ENCODE measurements around the gene RNF214. TPM values are rescaled to one million over a fixed set of nuclear protein-coding genes. Genes with fewer than 3 reads are reported as not detected.

RNF214 gene
- total RNA-seq, 1 experiment from 2014 or later, result 7.4 TPM

DNA sequence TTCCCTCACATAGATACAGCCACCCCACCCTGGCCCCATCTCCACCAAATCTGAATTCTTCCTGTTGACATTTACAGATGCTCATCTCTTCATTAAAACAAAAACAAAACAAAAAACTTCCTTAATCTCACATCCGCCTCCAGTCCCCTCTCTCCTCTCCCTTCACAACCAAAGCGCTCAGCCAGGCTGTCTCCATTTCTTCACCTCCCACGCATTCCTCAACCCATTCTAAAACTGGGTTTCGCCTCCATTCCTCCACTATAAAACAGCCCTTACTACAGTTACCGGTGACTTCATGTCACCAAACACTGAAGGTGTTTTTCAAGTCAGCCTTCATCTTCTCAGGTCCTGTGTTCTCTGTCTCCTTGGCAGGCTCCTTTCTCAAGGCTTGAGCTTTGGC lies 68.3 kb downstream of the RNF214 start:
- Histone ChIP-seq H3K9me3 (ENCODE audit: low read length) (no peaks in the 10 kb centered on the region), H3K27me3 (ENCODE audit: low read length) (no peaks in the 10 kb centered on the region), H3K36me3 (ENCODE audit: low read depth, low read length) (no peaks in the 10 kb centered on the region), H3K9me2 (replicated peaks; ENCODE audit: low read length) (no peaks in the 10 kb centered on the region), H4K20me1 (ENCODE audit: low read length) (no peaks in the 10 kb centered on the region), H3K4me2 (ENCODE audit: low read length) (no peak overlapping the region), H3F3A (ENCODE audit: low read length, unreplicated experiment) (no peaks in the 10 kb centered on the region), H3K27ac (ENCODE audit: low read length) (no peak overlapping the region), H3K4me3 (ENCODE audit: low read length) (no peak overlapping the region), H3K9ac (ENCODE audit: low read length) (no peak overlapping the region), H3K79me2 (ENCODE audit: low read length) (no peaks in the 10 kb centered on the region), H2AFZ (ENCODE audit: low read length) (no peak overlapping the region), H3K4me1 (ENCODE audit: insufficient read depth, low read length) (no peaks in the 10 kb centered on the region)
- no peak for DNase-seq
- TF ChIP-seq, protein P1, sequence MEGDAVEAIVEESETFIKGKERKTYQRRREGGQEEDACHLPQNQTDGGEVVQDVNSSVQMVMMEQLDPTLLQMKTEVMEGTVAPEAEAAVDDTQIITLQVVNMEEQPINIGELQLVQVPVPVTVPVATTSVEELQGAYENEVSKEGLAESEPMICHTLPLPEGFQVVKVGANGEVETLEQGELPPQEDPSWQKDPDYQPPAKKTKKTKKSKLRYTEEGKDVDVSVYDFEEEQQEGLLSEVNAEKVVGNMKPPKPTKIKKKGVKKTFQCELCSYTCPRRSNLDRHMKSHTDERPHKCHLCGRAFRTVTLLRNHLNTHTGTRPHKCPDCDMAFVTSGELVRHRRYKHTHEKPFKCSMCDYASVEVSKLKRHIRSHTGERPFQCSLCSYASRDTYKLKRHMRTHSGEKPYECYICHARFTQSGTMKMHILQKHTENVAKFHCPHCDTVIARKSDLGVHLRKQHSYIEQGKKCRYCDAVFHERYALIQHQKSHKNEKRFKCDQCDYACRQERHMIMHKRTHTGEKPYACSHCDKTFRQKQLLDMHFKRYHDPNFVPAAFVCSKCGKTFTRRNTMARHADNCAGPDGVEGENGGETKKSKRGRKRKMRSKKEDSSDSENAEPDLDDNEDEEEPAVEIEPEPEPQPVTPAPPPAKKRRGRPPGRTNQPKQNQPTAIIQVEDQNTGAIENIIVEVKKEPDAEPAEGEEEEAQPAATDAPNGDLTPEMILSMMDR (conservative IDR thresholded peaks at IDR 0.05; ENCODE audit: low read depth, low read length), result no peak
- no peak for TF ChIP-seq EZH2 (IDR thresholded peaks at IDR 0.05; ENCODE audit: low read length, unreplicated experiment)
- TF ChIP-seq EZH2phosphoT487 (IDR thresholded peaks at IDR 0.05; ENCODE audit: borderline replicate concordance, low read length), result no peak
- no TSS peak for BruUV-seq (replicated peaks)
- ATAC-seq, result no peak
- CTCF ChIA-PET, result no interaction called here
- POLR2A ChIA-PET (ENCODE audit: unreplicated experiment), result no interaction called here
- intact Hi-C loops (cut with micrococcal nuclease), result no loop called here

DNA sequence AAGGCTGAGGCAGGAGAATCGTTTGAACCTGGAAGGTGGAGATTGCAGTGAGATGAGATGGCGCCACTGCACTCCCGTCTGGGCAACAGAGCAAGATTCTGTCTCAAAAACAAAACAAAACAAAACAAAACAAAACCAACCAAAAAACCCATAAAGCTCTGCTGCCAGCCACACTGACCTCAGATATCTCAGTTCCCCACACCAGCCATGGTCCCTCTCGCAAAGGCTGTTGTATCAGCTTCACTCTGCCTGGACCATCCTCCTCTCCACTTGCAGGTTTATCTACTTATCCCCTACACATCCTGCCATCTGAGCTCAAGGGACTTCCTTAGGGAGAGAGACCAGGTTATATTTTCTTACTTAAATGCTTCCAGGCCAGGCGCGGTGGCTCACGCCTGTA lies 69.8 kb downstream of the RNF214 start:
- Histone ChIP-seq H3K9me3 (ENCODE audit: low read length) (no peaks in the 10 kb centered on the region), H3K4me2 (ENCODE audit: low read length) (no peak overlapping the region), H3K9ac (ENCODE audit: low read length) (no peak overlapping the region), H3K27ac (ENCODE audit: low read length) (no peak overlapping the region), H4K20me1 (ENCODE audit: low read length) (no peaks in the 10 kb centered on the region), H3K4me3 (ENCODE audit: low read length) (no peak overlapping the region), H3K27me3 (ENCODE audit: low read length) (no peaks in the 10 kb centered on the region), H3K4me1 (ENCODE audit: insufficient read depth, low read length) (no peaks in the 10 kb centered on the region), H2AFZ (ENCODE audit: low read length) (no peak overlapping the region), H3K9me2 (replicated peaks; ENCODE audit: low read length) (no peaks in the 10 kb centered on the region), H3F3A (ENCODE audit: low read length, unreplicated experiment) (no peaks in the 10 kb centered on the region), H3K36me3 (ENCODE audit: low read depth, low read length) (no peaks in the 10 kb centered on the region), H3K79me2 (ENCODE audit: low read length) (no peaks in the 10 kb centered on the region)
- DNase-seq (no peak), ATAC-seq (no peak)
- BruUV-seq (replicated peaks), result no TSS peak
- TF ChIP-seq, protein P1 (conservative IDR thresholded peaks at IDR 0.05; ENCODE audit: low read depth, low read length), result no peak
- TF ChIP-seq EZH2phosphoT487 (IDR thresholded peaks at IDR 0.05; ENCODE audit: borderline replicate concordance, low read length) (no peak), EZH2 (IDR thresholded peaks at IDR 0.05; ENCODE audit: low read length, unreplicated experiment) (no peak)
- POLR2A ChIA-PET (ENCODE audit: unreplicated experiment), result no interaction called here
- CTCF ChIA-PET, result no interaction called here
- intact Hi-C loops (cut with micrococcal nuclease), result no loop called here

DNA sequence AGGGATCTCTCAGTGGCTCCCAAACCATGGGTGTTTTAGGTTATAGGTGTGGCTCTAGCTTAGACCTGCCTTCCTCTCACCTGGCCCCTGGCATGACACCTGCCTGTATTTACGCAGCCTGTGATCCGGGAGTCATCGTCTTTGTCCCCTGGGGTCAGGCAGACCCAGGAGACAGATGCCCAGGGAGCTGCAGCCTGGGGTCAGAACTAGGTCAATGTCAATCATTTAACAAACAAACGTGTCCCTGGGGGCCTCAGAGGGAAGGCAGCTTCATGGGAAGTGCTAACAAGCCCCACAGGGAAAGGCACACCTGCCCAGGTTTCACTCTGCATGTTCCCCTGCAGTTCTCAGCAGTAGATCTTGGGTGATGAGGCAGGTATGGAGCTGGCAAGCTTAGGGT lies 70.6 kb downstream of the RNF214 start:
- no peaks in the 10 kb centered on the region for H3K9me2 ChIP-seq (replicated peaks; ENCODE audit: low read length)
- H4K20me1 ChIP-seq (ENCODE audit: low read length), result no peaks in the 10 kb centered on the region
- H3K79me2 ChIP-seq (ENCODE audit: low read length), result no peaks in the 10 kb centered on the region
- BruUV-seq (replicated peaks), result no TSS peak
- ChIA-PET POLR2A (ENCODE audit: unreplicated experiment) (no interaction called here), CTCF (no interaction called here)
- no peaks in the 10 kb centered on the region for H3K4me1 ChIP-seq (ENCODE audit: insufficient read depth, low read length)
- H2AFZ ChIP-seq (ENCODE audit: low read length), result no peak overlapping the region
- no peaks in the 10 kb centered on the region for H3K36me3 ChIP-seq (ENCODE audit: low read depth, low read length)
- no peak overlapping the region for H3K27ac ChIP-seq (ENCODE audit: low read length)
- DNase-seq, result no peak
- no peak overlapping the region for H3K4me2 ChIP-seq (ENCODE audit: low read length)
- H3K27me3 ChIP-seq (ENCODE audit: low read length), result no peaks in the 10 kb centered on the region
- H3K9ac ChIP-seq (ENCODE audit: low read length), result no peak overlapping the region
- ATAC-seq, result no peak
- intact Hi-C loops (cut with micrococcal nuclease), result no loop called here
- H3K4me3 ChIP-seq (ENCODE audit: low read length), result no peak overlapping the region
- TF ChIP-seq EZH2 (IDR thresholded peaks at IDR 0.05; ENCODE audit: low read length, unreplicated experiment), result no peak
- TF ChIP-seq, protein P1 (conservative IDR thresholded peaks at IDR 0.05; ENCODE audit: low read depth, low read length), result no peak
- H3K9me3 ChIP-seq (ENCODE audit: low read length), result no peaks in the 10 kb centered on the region
- H3F3A ChIP-seq (ENCODE audit: low read length, unreplicated experiment), result no peaks in the 10 kb centered on the region

All from PC-3 (cell line).